Activated CD4-positive, alpha-beta T cell treated with anti-CD3 and anti-CD28 coated beads, Interleukin-10, Interleukin-2, amounts not matched to agents 100 ng/mL and 50 ng/mL, durations not matched to agents 16 hours and 8 hours (primary cell): ENCODE measurements around the gene OTUB1.

Experiments used
- DNase-seq: peaks from one replicate; pipeline ENCODE4 v3.0.0-alpha.2; 2020

The OTUB1 gene

DNA sequence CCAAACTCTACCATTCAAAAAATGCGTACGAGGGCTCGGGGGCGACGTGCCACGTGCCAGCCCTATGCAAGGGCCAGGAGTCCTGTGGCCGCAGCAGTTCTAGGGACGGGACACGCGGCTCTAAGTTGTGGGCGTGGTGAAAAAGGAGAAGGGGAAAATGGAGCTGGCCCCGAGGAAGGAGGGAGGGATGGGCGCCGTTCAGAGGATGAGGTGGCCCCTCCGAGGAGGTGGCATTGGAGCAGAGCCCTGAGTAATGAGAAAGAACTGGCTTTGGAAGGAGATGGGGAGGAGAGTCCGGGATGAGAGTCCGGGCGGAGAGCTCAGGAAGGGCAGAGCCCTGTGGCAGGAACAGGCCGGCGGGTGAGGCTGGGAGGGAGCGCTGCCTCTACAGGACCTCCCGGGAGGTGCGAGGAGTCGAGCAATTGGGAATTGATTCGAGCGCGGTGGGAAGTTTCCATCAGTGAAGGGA, 21.0 kb downstream of the OTUB1 start:
- DNase-seq: no peak

DNA sequence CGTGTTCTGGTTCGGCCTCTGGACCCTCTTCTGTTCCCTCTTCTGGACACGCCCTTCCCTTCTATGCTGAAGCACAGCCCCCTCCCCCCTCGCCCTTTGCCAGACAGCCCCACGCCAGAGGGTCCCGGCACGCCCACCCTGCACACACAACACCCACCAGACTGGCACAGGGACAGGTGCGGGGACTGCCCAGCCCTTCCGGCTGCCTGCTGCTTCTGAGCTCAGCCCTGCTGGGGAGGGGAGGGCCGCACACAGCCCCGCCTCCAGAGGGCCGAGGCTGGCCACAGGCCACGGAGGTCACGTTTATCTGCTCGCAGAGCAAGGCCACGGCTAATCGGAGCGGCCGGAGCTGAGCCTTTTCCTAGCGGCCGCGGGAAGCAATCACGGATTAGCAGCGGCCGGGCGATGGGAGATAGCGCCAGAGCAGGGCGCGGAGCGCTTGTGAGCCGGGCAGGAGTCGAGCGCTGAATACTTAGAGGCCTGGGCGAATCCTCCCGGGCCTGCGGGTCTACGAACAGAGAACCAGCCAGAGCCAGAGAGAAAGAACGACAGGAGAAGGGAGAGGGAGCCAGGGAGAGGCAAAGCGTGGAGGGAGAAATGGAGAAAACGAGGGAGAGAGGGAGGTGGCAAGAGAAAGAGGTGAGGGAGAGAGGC, 21.5 kb downstream of the OTUB1 start:
- no peak for DNase-seq

DNA sequence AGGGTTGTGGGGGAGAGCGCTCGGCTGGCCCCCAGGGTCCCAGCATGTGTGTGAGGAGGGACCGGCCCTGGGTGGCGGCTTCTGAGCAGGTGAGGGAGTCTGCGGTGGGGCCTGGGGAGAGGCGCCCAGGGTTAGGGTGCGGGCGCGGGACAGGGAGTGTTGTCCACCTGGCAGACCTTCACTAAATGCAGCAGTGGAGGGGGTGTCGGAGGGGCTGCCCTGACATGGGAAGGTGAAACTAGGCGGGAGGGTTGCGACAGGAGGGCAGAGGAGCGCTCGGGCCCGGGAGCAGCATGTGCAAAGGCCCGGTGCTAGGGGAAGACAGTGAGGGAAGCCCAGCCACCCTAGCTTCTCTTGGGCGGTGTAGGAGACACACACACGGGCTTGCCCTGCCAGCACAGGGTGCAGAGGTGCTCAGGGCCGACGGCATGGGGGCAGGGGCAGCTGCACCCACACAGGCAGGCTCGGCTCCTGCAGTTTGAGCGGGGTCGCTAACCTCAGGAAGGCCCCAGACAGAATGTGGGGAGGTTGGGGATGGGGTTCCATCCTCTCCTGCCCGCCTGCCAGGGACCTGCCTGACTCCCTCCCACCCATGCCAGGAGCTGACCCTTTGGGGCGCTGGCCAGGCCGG, 22.2 kb downstream of the OTUB1 start:
- no peak for DNase-seq

GRCh38 chr11:64008914-64009633, 22.8 kb downstream of the OTUB1 start:
- DNase-seq: no peak

GRCh38 chr11:64009710-64010109, 23.5 kb downstream of the OTUB1 start:
- DNase-seq: no peak

DNA sequence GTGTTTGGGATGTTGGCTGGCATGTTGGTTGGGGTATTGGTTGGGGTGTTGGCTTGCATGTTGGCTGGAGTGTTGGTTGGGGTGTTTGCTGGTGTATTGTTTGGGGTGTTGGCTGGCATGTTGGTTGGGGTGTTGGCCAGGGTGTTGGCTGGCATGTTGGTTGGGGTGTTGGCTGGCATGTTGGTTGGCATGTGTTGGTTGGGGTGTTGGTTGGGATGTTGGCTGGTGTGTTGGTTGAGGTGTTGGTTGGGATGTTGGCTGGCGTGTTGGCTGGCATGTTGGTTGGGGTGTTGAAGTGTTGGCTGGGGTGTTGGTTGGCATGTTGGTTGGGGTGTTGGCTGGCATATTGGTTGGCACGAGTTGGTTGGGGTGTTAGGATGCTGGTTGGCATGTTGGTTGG, 24.5 kb downstream of the OTUB1 start:
- DNase-seq: no peak

GRCh38 chr11:64011371-64011770, 25.1 kb downstream of the OTUB1 start:
- no peak for DNase-seq

DNA sequence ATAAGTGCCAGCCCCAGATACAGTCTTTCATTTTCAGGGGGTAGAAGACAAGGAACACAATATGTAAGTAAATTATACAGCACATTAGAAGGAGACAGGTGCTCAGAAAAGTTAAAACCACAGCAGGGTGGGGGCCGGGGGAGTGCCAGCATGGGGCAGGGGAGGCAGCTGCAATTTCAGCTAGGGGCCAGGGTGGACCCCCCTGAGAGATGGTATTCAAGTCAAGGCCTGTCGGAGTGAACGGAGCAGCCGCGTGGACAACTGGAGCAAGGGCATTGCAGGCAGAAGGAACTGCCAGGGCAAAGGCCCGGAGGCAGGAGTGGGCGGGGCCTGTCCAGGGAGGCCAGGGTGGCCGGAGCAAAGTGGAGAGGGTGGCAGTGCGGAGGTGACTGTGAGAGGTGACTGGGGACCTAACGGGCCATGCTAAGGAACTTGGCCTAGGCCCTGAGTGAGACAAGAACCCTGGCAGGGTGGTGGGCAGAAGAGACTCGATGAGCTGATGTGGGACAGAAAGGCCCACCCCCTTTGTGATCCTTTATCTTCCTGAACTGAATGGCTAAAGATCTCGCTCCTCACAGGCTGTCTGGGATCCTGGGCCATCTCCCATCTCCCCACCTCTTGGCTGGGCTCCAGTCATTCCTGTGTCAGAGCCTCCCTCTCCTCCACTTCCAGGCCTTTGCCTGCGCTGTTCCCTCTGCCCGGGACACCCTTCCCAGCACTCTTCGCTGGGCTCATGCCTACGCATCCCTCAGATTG, 27.1 kb downstream of the OTUB1 start:
- no peak for DNase-seq

GRCh38 chr11:64014356-64014755, 28.1 kb downstream of the OTUB1 start:
- DNase-seq: no peak

DNA sequence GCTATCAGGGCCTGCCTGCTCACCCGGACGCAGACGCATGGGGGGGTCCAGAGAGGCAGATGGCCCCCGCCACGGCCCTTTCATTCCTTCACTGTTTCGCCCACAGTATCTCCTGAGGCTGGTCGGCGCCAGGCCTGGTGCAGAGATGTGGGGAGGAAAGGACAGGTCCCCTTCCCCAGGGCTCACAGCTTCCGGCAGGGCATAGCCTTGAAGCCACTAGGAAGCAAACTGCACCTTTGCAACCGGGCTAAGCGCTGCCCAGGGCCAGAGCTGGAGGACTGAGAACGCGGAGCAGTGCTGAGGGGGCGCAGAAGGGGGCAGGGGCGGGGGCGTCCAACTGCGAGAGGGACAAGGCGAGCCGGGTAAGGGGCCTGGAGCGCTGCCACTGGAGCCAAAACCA, 29.3 kb downstream of the OTUB1 start:
- DNase-seq: no peak

DNA sequence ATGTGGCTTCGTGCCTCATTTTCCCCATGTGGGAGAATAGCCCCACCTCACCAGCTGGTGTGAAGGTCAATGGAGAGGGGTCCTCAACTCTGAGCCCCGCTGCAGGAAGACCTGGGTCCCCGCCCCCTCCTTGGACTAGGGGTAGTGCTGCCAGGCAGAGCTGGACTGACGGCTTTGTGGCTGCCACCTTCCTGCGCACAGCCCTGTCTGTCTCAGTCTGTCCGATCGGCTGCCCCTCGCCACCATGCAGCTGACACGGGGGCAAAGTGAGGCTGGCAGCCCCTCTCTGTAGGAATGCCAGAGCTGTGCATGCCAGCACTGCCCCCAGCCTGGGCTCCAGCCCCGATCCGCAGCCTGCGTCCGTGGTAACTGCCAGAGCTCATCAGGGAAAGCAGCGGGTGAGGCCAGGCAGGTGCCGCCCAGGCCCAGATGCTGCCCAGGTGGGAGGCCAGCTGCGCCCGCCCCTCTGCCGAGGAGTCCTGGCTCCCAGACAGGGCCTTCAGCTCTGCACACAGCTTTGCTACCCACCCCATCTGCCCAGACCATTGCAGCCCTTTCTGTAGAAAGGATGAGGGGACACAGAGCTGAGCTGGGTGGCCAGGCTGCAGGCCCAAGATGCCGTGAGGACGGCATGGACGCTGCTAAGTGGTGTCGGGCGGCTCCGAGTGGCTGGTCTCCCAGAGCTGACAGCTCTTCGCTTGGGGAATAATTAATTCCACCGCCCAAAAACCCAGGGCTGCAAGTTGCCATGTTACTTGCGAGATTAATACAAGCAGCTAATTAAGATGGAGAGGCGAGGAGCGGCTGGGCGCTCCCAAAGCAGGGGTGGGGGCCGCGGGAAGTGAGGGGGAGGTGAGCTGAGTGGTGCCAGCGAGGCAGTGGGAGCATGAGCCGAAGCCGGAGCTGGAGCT, 30.0 kb downstream of the OTUB1 start:
- no peak for DNase-seq

DNA sequence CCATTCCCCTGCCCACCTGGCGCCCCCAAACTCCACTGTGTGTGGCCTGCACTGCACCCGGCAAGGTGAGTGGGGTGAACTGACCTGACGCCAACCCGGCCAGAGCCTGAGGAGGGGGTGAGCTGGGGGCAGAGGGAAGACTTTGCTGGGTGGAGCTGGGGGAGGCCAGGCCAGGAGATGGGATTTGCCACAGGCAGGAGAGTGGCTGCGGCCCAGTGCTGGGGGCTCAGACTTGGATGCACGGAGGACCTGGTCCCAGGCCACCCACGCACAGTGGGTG, 31.6 kb downstream of the OTUB1 start:
- DNase-seq: no peak

DNA sequence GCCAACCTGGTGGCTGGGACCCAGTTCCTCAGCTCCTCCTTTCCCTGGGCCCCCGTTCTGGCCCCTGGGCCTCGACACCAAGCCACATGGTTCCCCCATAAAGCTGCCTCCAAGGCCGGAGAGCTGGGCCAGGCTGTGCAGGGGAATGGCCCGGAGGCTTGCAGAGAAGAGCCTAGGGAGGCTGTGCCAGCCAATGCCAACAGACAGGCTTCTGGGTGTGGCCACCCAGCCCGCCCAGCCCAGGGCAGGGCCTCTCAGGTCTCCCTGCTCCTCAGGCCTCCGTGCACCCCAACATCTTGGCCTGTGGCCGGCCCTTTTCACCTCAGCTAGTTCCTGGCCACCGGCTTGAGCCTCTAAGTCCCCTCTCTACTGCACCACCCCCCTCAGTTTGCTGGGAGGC, 32.1 kb downstream of the OTUB1 start:
- no peak for DNase-seq

DNA sequence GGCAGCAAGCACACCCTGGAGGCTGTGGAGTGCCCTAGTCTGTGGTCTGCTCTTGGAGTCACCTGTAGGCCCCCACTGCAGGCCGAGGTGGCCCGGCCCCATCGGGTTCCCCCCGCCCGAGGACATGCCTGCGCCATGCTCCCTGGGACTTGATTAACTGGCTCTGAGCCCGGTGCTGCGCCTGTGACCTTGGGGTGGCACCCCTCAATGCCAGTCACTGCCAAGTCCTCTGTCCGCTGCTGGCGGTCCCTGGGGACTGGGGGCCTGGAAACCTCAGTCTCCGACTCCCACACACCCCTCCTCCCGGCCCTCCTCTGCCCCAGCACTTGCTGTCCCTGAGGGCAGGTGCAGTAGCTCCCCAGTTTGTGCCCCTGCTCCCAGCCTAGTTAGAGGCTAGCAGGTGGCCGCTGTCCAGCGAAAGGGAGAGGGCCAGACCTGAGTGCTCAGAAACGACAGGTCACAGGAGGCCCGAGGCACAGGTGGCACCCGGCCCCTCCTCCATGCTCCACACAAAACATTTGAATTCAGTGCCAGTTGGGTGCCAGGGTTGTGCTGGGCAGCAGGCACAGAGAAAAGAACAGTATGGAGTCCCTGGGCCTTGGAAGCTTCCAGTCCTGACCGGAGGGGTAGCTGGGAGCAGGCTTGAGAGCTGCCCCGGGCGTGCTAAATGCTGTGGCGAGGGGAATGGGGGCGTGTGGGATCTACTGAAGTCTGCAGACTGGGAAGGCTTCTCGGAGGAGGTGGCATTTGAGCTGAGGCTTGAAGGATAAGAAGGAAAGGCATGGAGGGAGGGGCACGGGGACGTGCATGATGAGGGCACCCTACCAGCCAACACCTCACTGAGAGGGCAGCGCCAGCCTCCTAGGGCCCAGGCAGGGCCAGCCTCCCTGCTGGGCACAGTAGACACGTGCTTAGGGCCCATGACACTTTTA, 33.1 kb downstream of the OTUB1 start:
- no peak for DNase-seq

DNA sequence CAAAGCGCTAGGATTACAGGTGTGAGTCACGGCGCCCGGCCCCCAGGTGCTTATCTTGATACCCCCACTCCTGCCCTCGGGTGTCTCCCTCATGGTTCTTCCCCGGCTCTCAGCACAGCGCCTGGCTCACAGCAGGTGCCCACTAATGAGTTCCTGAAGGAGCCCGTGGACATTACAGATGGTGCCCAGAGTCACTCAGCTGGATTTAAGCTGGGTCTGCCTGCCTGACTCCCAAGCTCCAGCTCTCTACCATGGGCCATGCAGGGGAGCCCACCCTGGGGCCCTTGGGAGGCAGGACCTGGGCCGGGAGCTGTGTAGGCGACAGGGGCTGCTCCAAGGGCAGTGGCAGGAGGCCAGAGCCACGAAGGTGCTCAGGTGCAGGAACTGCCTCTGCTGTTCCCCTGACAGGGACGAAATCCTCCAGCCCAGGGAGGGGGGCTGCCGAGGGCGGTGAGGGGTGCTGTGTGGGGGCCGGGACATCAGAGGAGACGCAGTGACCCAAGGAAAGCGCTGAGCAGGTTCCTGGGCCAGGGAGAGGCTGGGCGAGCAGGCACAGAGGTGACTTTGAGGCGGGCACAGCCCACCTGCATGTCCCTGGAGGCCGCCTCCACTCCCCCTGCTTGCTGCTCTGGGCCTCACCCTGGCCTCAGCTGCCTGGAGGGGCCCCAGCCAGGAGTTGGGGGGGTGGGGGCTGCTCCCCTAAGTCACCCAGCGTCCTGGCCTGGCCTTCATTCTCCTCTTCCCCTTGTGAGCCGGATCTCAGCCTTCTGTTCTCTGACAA, 34.9 kb downstream of the OTUB1 start:
- no peak for DNase-seq

GRCh38 chr11:64021757-64022093, 35.5 kb downstream of the OTUB1 start:
- no peak for DNase-seq

- DNase-seq: no peak
Measured at GRCh38 chr11:64022125-64022784, 36.0 kb downstream of the OTUB1 start.

- no peak for DNase-seq
Measured at GRCh38 chr11:64023712-64024710, 37.8 kb downstream of the OTUB1 start.

DNA sequence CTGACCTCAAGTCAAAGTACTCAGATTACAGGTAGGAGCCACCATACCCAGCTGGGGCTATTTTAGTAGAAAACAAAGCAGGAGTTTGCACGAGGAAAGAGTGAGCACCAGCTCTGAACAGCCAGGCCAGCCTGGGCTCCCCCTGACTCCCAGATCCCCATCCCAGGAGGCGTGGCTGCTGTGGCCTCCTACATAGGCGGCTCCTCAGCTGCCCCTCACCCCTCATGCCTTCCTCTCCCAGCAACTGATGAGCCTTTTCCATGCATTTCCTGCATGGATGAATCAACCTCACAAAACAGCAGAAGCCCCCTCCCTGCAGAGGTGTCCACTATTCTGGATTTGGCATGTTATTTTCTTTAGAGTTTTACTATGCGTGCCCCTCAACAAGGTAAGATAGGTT, 39.0 kb downstream of the OTUB1 start:
- no peak for DNase-seq
